G401 (cell line): ENCODE results near the gene CATSPERE. TPM values are rescaled to one million over a fixed set of nuclear protein-coding genes. Genes with fewer than 3 reads are reported as not detected.
"Not testable (repeated sequence)": the region's sequence is repeated elsewhere in the genome, so short reads cannot be mapped to it uniquely, and the experiment has no call there.

Experiments used
- DNase-seq: peaks from one replicate; pipeline ENCODE4 v3.0.0-alpha.2; 2015; ENCODE audit warnings: low spot score
- in situ Hi-C: cut with HindIII; loops from 2 replicates; pipeline ENCODE4 v1.10.0; 2016; ENCODE audit warnings: low sequenced_read_pairs, mixed read lengths
- total RNA-seq: library from RNA; depleted of rRNA; stranded (reverse); fragments of >200 nt; shearing (Covaris generic); gene quantifications from 2 replicates; pipeline ENCODE4 v1.2.3, GENCODE V29; 2014

The CATSPERE gene
- total RNA-seq, 1 experiment from 2014 or later, result not detected

DNA sequence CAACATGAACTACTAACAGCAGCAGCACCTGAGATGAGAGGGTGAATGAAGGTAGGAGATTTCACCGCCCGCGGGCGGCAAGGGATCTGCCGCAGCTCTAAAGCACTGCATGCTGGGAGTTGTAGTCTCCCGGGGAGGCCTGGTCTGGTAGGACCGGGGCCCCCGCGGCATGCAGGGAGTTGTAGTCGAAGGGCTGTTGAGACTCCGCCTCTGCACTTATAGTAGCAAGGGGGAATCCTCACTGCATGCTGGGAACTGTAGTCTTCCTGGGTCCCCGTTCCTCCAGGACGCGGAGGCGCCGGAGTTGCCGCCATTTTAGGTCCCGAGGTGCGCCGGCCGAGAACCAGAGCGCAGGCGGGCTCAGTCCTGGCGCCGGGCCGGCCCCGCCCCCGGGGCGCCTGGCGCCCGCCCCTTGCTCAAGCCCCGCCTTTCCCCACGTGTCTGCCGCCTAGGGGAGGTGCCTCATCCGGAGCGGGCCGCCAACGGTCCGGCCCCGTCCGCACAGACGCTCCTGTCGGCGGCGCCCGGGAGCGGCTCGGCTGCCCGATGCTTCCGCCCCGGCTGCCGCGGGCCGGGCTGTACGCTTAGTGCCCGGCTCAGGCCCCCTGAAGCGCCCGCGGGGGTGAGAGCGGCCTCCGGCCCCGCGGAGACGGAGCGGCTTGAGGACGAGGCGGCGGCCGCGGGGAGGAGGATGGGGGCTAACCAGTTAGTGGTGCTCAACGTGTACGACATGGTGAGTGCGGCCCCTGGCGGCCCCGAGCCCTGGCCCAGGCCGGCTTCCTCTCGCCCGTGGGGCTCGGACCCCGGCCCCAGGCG lies 191.8 kb downstream of the CATSPERE start, which contains the start of gene DESI2:
Gene DESI2, plus strand, starts transcription at position 504 of the 816 bp plus-strand sequence. Its CDS starts 188 bp downstream, at position 692.
- DNase-seq, result peak; percentile 100
- in situ Hi-C loops, result no loop called here

DNA sequence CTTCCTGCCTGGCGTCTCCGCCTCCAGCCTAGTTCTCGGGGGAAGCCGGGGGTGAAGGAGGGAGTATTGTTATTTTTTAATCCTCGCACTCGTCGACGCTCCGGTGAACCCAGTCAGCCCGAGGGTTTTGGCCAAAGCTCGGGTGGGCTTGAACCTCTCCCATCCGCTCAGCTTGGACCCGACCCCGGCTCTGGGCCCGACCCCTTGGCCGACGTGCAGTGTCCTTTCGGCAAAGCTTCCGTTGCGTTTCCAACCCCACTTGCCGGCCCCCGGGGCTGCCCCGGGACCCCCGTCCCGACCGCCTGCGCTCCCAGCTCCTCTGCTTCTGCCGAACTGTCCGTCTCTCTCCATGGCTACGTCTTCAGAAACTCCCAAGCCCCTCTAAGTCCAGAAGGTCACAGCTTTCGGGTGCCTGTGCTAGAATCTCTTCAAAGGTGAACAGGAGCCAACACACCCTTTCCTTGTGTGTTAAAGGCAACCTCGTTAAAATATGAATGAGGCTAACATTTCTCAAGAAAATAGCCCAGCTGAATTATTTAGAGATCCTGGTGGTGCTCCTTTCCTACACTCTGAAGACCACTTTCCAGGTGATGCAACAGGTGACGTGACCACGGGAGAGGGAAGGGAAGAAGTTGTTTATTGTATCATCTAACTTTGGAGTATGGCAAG lies 192.5 kb downstream of the CATSPERE start:
- no peak for DNase-seq
- in situ Hi-C loops, result no loop called here

DNA sequence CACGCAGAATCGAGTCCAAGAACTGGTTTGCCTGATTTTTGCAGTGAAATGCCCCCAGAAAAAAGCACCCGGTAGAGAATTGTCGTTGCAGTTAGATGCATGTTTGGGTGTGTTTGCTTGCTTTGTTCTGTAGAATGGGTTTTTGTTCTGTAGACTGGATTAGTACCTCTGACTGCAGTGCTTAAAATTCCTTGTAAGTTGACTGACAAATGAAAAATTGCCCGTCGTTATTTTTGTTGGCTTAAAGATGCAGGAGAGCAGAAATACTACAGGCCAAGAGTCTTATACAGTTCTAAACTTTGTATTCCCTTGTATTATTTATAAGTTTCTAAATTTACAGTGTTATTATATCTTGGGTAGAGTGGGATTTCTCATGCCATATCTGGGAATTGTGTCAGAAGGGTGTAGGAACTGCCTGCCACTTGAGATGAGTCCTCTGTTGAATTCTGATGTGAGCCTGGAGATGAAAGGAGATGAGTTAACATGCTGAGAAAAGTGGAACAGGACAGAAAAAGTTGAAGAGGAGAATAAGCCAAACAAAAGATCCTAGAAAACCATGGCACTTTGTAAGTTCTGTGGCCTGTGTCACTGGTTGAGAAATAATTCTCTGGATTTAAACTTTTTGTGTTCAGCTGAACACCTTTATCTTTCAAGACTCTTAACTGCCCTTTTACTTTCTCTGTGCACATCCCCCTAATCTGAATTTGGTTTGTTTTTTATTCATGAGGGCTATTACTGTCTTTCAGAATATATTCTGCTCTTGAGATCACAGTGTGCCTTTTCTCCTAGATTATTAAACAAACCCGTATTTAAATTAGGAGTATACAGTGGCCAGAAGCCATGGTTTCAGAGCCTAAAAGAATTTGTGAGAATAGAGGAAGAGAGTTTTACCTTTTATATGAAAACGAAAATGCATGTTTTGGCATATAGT lies 193.3 kb downstream of the CATSPERE start:
- peak; percentile 41 for DNase-seq

DNA sequence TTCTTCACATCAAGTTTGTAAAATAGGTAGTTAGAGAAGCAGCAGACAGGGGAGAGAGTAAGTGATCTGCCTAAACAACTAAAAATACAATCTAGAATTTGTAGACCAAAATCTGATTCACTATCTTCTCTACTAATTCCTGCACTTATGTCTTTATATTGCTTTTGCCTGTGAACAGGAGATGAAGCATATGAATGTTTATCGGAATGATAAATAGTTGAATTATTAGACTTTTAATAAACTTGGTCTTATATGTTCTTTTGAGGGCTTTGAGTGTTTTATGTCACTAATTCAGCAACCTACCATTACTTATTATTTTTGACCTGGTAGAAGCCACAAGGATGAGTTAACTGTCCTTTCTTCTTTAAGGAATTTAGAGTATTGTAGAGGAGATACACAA lies 194.1 kb downstream of the CATSPERE start:
- peak; percentile 25 for DNase-seq
- in situ Hi-C loops, result no loop called here

More for the DNA sequence above, 193.3 kb downstream of the CATSPERE start:
- in situ Hi-C loops, result no loop called here

DNA sequence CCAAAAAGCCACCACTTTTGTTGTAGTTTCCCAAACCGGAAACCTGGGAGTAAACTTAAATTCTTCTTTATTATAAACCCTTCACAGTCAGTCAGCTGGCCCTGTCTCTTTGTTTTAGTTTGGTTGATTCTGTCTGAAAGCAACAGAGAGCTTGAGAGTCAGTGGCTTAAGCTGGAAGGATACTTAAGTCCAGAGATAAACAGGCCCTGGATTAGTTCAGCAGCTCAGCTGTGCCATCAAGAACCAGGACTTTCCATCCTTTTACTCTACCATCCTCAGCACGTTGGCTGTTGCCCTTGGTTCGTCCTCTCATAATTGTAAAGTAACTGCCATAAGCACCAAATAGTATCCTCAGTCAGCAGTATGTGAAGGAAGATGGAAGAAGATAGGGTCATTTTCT lies 196.3 kb downstream of the CATSPERE start:
- in situ Hi-C loops, result no loop called here
- DNase-seq, result no peak

DNA sequence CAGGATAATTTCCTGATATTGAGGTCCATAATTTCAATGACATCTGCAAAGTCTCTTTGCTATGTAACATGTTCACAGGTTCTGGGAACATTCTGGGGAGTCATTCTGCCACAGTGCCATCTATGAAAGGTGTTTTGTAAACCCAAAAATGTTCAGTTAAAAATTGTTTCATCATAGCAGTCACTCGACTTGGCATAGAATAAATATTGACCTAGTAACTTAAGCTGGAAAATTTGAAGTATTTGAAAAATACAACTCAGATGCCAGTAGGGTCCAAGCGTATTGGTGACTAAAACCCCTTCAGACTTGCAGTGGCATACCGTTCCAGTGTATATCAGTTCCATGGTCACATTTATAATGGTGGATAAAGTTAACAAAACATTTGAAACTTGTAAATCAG lies 198.6 kb downstream of the CATSPERE start:
- in situ Hi-C loops, result no loop called here
- no peak for DNase-seq

DNA sequence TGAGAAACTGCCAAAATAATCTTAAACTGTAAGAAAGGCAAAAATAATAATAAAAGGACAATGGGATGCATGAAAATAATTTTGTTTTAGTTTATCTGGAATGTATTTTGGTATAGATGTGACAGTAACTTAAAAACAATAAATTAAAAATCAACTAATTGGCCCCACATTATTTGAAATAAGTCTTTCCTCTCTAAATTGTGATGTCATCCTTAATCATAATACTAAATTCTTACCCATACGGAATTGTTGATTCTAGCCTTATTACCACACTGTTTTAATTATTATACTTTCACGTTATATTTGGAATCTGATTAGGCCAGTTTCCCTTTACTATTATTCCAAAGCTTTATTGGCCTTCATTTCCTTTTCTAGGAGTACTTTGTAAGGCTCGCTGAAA lies 199.5 kb downstream of the CATSPERE start:
- in situ Hi-C loops, result no loop called here
- no peak for DNase-seq

DNA sequence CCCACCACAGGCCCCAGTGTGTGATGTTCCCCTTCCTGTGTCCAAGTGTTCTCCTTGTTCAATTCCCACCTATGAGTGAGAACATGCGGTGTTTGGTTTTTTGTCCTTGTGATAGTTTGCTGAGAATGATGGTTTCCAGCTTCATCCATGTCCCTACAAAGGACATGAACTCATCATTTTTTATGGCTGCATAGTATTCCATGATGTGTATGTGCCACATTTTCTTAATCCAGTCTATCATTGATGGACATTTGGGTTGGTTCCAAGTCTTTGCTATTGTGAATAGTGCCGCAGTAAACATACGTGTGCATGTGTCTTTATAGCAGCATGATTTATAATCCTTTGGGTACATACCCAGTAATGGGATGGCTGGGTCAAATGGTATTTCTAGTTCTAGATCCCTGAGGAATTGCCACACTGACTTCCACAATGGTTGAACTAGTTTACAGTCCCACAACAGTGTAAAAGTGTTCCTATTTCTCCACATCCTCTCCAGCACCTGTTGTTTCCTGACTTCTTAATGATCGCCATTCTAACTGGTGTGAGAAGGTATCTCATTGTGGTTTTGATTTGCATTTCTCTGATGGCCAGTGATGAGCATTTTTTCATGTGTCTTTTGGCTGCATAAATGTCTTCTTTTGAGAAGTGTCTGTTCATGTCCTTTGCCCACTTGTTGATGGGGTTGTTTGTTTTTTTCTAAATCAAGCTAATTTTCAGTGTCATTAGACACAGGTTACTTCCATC lies 200.7 kb downstream of the CATSPERE start:
- in situ Hi-C loops, result not testable (repeated sequence)

DNA sequence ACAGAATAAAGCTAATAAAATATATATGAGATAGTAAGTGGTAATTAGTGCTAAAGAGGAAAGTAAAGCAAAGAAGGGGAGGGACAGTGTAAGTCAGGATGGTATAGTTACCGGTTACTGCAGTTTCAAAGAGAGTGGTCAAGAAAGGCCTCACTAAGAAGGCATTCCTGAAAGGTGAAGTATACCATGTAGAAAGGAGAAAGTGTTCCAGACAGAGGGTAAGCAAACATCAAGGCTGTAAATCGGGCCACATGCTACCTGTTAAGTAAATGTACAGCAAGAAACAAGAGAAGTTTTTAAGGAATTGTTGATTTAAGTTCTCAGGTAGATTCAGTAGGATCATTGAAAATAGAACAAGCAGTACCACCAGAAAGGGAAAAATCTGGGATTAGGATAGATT lies 201.5 kb downstream of the CATSPERE start:
- no peak for DNase-seq
- in situ Hi-C loops, result no loop called here

More for the DNA sequence above, 200.7 kb downstream of the CATSPERE start:
- not testable (repeated sequence) for DNase-seq

DNA sequence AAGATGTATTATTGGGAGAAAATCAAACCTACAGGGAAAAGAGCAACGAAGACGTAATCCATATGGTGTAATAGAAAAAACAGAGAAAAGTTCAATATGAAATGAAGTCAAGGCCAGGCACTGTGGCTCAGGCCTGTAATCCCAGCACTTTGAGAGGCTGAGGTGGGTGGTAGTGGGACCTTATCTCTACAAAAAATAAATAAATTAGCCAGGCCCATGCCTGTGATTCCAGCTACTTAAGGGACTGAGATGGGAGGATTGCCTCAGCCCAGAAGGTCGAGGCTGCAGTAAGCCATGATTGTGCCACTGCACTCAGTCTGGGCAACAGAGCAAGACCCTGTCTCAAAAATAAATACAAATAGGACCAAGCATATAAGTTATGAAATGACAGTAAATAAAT lies 203.3 kb downstream of the CATSPERE start:
- in situ Hi-C loops, result no loop called here
- DNase-seq, result no peak

DNA sequence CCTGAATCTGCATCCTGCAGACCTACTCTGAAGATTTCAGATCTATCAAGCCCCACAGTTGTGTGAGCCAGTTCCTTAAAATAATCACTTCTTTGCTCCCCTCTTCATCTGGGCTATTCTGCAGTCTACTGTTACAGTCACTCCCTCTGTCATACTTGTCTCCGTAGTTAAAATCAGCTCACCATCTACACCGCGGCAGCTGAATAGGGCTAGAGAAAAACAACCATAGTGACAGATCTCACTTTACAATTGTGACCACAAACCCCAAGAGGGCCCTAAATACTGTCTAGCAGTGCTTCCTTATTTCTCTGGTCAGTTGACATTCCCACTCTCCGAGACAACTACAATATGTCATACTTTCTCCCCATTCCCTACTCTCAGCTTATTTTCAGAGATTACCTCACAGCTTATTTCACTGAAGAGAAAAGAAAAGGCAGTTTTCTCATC lies 204.7 kb downstream of the CATSPERE start:
- in situ Hi-C loops, result no loop called here
- no peak for DNase-seq

DNA sequence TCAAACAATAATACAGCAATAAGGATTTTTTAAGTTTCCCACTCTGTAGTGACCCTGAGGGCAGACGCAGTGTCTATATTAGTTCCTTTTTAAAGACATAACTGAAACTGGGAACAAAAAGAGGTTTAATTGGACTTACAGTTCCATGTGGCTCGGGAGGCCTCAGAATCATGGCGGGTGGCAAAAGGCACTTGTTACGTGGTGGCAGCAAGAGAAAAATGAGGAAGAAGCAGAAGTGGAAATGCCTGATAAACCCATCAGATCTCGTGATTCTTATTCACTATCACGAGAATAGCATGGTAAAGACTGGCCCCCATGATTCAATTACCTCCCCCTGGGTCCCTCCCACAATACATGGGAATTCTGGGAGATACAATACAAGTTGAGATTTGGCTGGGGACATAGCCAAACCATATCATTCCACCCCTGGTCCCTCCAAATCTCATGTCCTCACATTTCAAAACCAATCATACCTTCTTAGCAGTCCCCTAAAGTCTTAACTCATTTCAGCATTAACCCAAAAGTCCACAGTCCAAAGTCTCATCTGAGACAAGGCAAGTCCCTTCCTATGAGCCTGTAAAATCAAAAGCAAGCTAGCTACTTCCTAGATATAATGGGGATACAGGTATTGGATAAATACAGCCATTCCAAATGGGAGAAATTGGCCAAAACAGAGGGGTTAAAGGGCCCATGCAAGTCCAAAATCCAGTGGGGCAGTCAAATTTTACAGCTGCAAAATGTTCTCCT lies 205.8 kb downstream of the CATSPERE start:
- in situ Hi-C loops, DNase-seq: not testable (repeated sequence)

DNA sequence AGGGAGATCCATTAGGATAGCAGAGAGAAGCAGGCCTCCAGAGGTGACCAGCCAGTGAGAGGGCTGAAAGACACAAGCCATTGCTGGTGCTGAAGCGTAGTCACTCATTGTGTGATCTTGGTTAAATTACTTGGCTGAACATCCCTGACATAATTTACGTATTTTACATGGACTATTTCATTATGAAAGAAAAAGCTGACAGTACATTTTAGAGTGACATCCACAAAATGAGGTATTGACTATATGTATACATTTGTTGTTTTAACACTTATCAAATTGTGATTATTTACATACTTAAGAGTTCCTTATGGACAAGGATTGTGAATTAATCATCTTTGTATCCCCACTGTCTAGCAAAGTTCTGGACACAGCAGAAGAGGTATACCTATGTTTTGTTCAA lies 206.7 kb downstream of the CATSPERE start:
- no peak for DNase-seq
- in situ Hi-C loops, result no loop called here

DNA sequence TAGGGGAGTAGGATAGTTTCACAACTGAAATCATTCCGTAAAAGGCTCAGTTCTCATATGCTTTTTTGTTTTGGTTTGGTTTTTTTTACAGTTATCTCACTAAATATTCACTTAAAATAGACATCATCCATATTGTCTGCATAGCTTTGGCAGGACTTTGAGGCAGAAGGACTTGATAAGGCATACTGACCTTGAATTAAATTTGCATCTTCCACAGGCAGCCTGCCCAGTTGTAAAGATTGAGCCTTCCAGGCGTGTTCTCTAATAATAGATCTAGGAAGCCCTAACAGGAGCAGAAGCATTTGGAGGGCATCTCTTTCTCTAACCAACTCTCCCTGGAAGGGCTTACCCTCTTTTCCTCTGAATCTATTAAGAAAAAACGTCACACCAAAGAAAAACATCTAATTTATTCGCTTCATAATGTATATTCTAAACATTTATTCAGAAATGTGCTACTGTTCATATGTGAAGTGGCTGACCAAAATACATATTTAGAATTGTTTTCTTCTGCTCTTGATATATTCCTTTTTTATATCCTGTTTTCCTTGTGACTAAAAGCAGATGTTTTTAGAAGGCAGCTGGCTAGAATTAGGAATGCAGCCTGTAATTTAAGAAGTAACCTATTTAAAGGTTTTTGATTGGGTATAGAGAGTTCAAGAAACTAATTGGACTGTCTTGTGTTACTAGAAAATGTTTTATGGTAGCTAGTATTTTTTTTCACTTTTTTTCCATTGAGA lies 212.0 kb downstream of the CATSPERE start:
- in situ Hi-C loops, result no loop called here
- peak; percentile 87 for DNase-seq

DNA sequence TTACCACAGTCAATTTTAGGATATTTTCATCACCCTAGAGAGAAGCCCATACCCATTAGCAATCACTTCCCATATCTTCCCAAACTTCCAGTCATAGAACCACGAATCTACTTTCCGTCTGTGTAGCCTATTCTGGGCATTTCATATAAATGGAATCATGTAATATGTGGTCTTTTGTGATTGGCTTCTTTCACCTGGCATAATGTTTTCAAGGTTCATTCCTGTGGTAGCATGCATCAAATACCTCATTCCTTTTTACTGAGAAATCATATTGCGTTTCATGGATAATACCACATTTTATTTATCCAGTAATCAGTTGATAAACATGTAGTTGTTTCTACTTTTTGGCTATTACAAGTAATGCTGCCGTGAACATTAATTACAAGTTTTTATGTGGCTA lies 213.4 kb downstream of the CATSPERE start:
- in situ Hi-C loops, result no loop called here
- no peak for DNase-seq

DNA sequence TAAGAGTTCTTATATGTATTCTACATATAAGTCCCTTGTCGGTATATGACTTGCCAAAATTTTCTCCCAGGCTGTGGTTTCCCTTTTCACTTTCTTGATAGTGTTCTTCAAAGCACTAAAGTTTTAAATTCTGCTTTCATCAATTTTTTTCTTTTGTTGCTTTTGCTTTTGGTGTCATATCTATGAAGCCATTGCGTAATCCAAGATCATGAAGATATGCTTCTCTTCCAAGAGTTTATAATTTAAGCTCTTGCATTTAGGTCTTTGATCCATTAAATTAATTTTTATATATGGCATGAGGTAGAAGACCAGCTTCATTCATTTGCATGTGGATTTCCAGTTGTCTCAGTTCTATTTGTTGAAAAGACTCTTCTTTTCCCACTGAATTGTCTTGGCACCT lies 214.1 kb downstream of the CATSPERE start:
- no peak for DNase-seq
- in situ Hi-C loops, result no loop called here

DNA sequence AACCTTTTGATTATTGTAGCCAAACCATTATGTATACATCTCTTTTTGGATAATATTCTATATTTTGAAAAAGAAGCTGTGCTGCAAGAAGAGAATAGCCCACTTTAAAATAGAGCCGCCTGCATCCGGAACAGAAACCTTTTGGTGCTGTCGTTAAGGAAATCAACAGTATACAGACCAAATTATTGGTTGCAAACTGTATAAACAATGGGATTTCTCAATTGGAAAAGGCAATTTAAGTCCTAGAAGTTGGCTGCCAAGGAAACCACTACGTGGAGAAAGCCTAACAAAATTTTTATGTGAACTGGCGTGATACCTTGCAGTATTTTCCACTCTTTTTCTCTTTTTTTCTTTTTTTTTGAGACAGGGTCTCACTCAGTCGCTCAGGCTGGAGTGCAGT lies 217.6 kb downstream of the CATSPERE start:
- in situ Hi-C loops, result no loop called here
- no peak for DNase-seq
